IMR-90 (cell line): ENCODE data around the gene GCN1. TPM values are rescaled to one million over a fixed set of nuclear protein-coding genes. Genes with fewer than 3 reads are reported as not detected.

Source experiments
- ATAC-seq: fragments of 200-7000 bp; cut with Tn5 transposase; 2 replicates; pipeline ENCODE4 v1.9.1; 2020; ENCODE audit warnings: low read depth, mild to moderate bottlenecking, moderate library complexity
- BruUV-seq: library from RNA; stranded (reverse); fragments of 400-500 nt; replicated peaks from 2 replicates; lab custom pipeline; 2021; lab: Mats Ljungman, UMichigan
- CTCF ChIA-PET: fragments of 300-600 bp; formaldehyde crosslinking; extraction: SDS; loops from one replicate; lab custom pipeline; 2021; ENCODE audit warnings: antibody characterized with exemption; lab: Yijun Ruan, JAX
- POLR2A ChIA-PET: fragments of 300-600 bp; sonication (Branson Sonifier 250); formaldehyde crosslinking; loops from one replicate; lab custom pipeline; 2022; ENCODE audit warnings: antibody characterized with exemption; ENCODE audit not compliant: unreplicated experiment; lab: Charles Lee
- DNase-seq: peaks from one replicate; pipeline ENCODE4 v3.0.0; 2013
- H2AFZ ChIP-seq: replicated peaks from 2 replicates; pipeline ENCODE3; 2013; ENCODE audit warnings: low read length, mild to moderate bottlenecking; ENCODE audit not compliant: poor library complexity
- H2AK5ac ChIP-seq: 2 replicates; pipeline ENCODE4 v1.6.1; 2013; ENCODE audit warnings: low read depth, low read length, inconsistent platforms
- H2AK9ac ChIP-seq: replicated peaks from 2 replicates; pipeline ENCODE3; 2013; ENCODE audit warnings: mild to moderate bottlenecking, low read depth, low read length, moderate library complexity; ENCODE audit not compliant: poor library complexity
- H2BK120ac ChIP-seq: 2 replicates; pipeline ENCODE4 v1.6.1; 2013; ENCODE audit warnings: low read depth, low read length, inconsistent platforms
- H2BK15ac ChIP-seq: 3 replicates; pipeline ENCODE4 v1.6.1; 2013; ENCODE audit warnings: low read depth, low read length, inconsistent platforms
- H2BK20ac ChIP-seq: 2 replicates; pipeline ENCODE4 v1.6.1; 2013; ENCODE audit warnings: low read depth, mild to moderate bottlenecking, inconsistent platforms, low read length, moderate library complexity
- H2BK5ac ChIP-seq: 2 replicates; pipeline ENCODE4 v1.6.1; 2013; ENCODE audit warnings: mild to moderate bottlenecking, low read depth, low read length, inconsistent platforms; ENCODE audit not compliant: poor library complexity, severe bottlenecking
- H3K14ac ChIP-seq: replicated peaks from 2 replicates; pipeline ENCODE4 v1.6.1; 2013; ENCODE audit warnings: low read depth, low read length, inconsistent platforms
- H3K18ac ChIP-seq: 2 replicates; pipeline ENCODE4 v1.6.1; 2013; ENCODE audit warnings: low read depth, low read length, control low read depth
- H3K23ac ChIP-seq: 2 replicates; pipeline ENCODE4 v1.6.1; 2013; ENCODE audit warnings: low read depth, low read length, inconsistent platforms
- H3K27ac ChIP-seq: 2 replicates; pipeline ENCODE4 v1.5.1; 2013; ENCODE audit warnings: mild to moderate bottlenecking, control low read depth, low read length; ENCODE audit not compliant: insufficient read depth
- H3K27me3 ChIP-seq: 2 replicates; pipeline ENCODE4 v1.6.1; 2013; ENCODE audit warnings: low read length; ENCODE audit not compliant: control insufficient read depth, insufficient read depth
- H3K36me3 ChIP-seq: 2 replicates; pipeline ENCODE4 v1.6.1; 2013; ENCODE audit warnings: low read length, mixed read lengths; ENCODE audit not compliant: control insufficient read depth, insufficient read depth
- H3K4ac ChIP-seq: 2 replicates; pipeline ENCODE4 v1.6.1; 2013; ENCODE audit warnings: low read depth, low read length, inconsistent platforms
- H3K4me1 ChIP-seq: 2 replicates; pipeline ENCODE4 v1.6.1; 2013; ENCODE audit warnings: low read length, mixed read lengths; ENCODE audit not compliant: control insufficient read depth, insufficient read depth
- H3K4me2 ChIP-seq: 2 replicates; pipeline ENCODE4 v1.6.1; 2013; ENCODE audit warnings: low read depth, mild to moderate bottlenecking, control low read depth, low read length, moderate library complexity
- H3K4me3 ChIP-seq: 2 replicates; pipeline ENCODE4 v1.5.1; 2013; ENCODE audit warnings: low read depth, mild to moderate bottlenecking, control low read depth, low read length, moderate library complexity; ENCODE audit not compliant: insufficient read depth
- H3K56ac ChIP-seq: 2 replicates; pipeline ENCODE4 v1.6.1; 2013; ENCODE audit warnings: low read length, inconsistent platforms; ENCODE audit not compliant: insufficient read depth; ENCODE audit errors: extremely low read depth
- H3K79me1 ChIP-seq, 2 experiments: 2 replicates each; pipeline ENCODE4 v1.6.1; 2013; ENCODE audit warnings: low read length in 2 of 2, inconsistent platforms in 1 of 2, low read depth in 1 of 2
- H3K9ac ChIP-seq: 2 replicates; pipeline ENCODE4 v1.6.1; 2013; ENCODE audit warnings: low read depth, low read length, control low read depth
- H3K9me1 ChIP-seq: 2 replicates; pipeline ENCODE4 v1.6.1; 2013; ENCODE audit warnings: low read length, inconsistent platforms; ENCODE audit not compliant: insufficient read depth
- H3K9me3 ChIP-seq: 2 replicates; pipeline ENCODE4 v1.6.1; 2013; ENCODE audit warnings: low read length; ENCODE audit not compliant: control insufficient read depth, insufficient read depth
- H4K20me1 ChIP-seq: 2 replicates; pipeline ENCODE4 v1.6.1; 2013; ENCODE audit warnings: low read length, inconsistent platforms; ENCODE audit not compliant: insufficient read depth
- H4K5ac ChIP-seq: 2 replicates; pipeline ENCODE4 v1.6.1; 2013; ENCODE audit warnings: mild to moderate bottlenecking, low read depth, low read length, control low read depth
- H4K8ac ChIP-seq, 2 experiments: 2 replicates each; pipeline ENCODE4 v1.6.1; 2013; ENCODE audit warnings: low read depth in 2 of 2, low read length in 2 of 2, control low read depth in 1 of 2, inconsistent platforms in 1 of 2
- H4K91ac ChIP-seq: 2 replicates; pipeline ENCODE4 v1.6.1; 2013; ENCODE audit warnings: low read depth, low read length, inconsistent platforms; ENCODE audit not compliant: insufficient read depth
- CTCF ChIP-seq: conservative IDR thresholded peaks from 2 replicates; pipeline ENCODE4 v1.5.1; 2012; ENCODE audit warnings: mild to moderate bottlenecking, low read depth, low read length, improper control_type of control experiment
- MAFK ChIP-seq: IDR thresholded peaks from 2 replicates; pipeline ENCODE4 v1.6.1; 2012; ENCODE audit warnings: low read depth, low read length, improper control_type of control experiment
- NFE2L2 ChIP-seq: fragments of 150-350 bp; IDR thresholded peaks from 2 replicates; pipeline ENCODE4 v1.6.1; 2016; ENCODE audit warnings: low read depth, mild to moderate bottlenecking, low read length
- POLR2A ChIP-seq: IDR thresholded peaks from 2 replicates; pipeline ENCODE4 v1.6.1; 2012; ENCODE audit warnings: mild to moderate bottlenecking, low read depth, low read length
- RAD21 ChIP-seq: IDR thresholded peaks from 2 replicates; pipeline ENCODE4 v1.6.1; 2012; ENCODE audit warnings: low read length, improper control_type of control experiment
- RCOR1 ChIP-seq: IDR thresholded peaks from 2 replicates; pipeline ENCODE4 v1.6.1; 2012; ENCODE audit warnings: mild to moderate bottlenecking, low read length, improper control_type of control experiment; ENCODE audit not compliant: insufficient replicate concordance
- USF2 ChIP-seq: fragments of 150-350 bp; IDR thresholded peaks from 2 replicates; pipeline ENCODE4 v1.6.1; 2017; ENCODE audit warnings: mild to moderate bottlenecking, antibody characterized with exemption, low read length, low read depth
- WGBS, 2 experiments: methylation state at CpG; one replicate each; pipeline versions ENCODE4 v1.1.5 to v1.1.7; 2013; ENCODE audit warnings: missing lambda C conversion rate in 2 of 2; ENCODE audit not compliant: insufficient read length in 1 of 2; ENCODE audit errors: extremely low coverage in 2 of 2; 5-methylcytosine and 5-hydroxymethylcytosine counted together
- dilution Hi-C: fragments of 300-500 bp; cut with HindIII; formaldehyde crosslinking; loops from one replicate; pipeline ENCODE4 v1.14.3; 2018; ENCODE audit warnings: low sequenced_read_pairs; ENCODE audit not compliant: unreplicated experiment
- in situ Hi-C: fragments of 300-500 bp; cut with MboI; formaldehyde crosslinking; loops from 3 replicates; pipeline ENCODE4 v1.14.3; 2019; ENCODE audit warnings: low sequenced_read_pairs, inconsistent platforms, mixed read lengths
- intact Hi-C: fragments of 100-400 bp; cut with micrococcal nuclease; formaldehyde crosslinking; loops from 2 replicates; pipeline ENCODE4 v1.10.0; 2022
- polyA plus RNA-seq, 3 experiments: library from polyadenylated mRNA; depleted of rRNA; stranded (reverse); fragments of >200 nt; gene quantifications; 2 replicates each; pipeline ENCODE4 v1.2.3, GENCODE V29; 2012; ENCODE audit warnings: low replicate concordance in 1 of 3
- total RNA-seq: library from RNA; depleted of rRNA; stranded (reverse); fragments of >200 nt; gene quantifications from 2 replicates; pipeline ENCODE4 v1.2.3, GENCODE V29; 2012
- TF ChIP-seq, protein P1 (sequence below): fragments of 150-350 bp; IDR thresholded peaks from 2 replicates; pipeline ENCODE4 v1.6.1; 2016; ENCODE audit warnings: low read depth, mild to moderate bottlenecking, low read length, moderate library complexity, borderline replicate concordance

The GCN1 gene
- total and polyA plus RNA-seq, 2 of the 4 experiments (the other 2 are of a cell fraction) = 57.8 to 77.6 TPM

- Histone ChIP-seq H4K20me1 (no peaks in the 10 kb centered on the region), H4K91ac (no peak overlapping the region), H2AK9ac (no peak overlapping the region), H3K4me1 (no peaks in the 10 kb centered on the region), H3K27ac (no peak overlapping the region), H4K8ac (no peak overlapping the region), H3K18ac (no peak overlapping the region), H3K9me3 (no peaks in the 10 kb centered on the region), H2BK5ac (no peak overlapping the region), H3K14ac (no peak overlapping the region), H3K9ac (no peak overlapping the region), H3K4me2 (no peak overlapping the region), H3K27me3 (peaks cover 32% of the 10 kb centered on the region), H2BK20ac (no peak overlapping the region), H2AK5ac (no peak overlapping the region), H3K79me1 (no peaks in the 10 kb centered on the region), H4K5ac (no peak overlapping the region), H3K4me3 (no peak overlapping the region), H3K56ac (no peak overlapping the region), H3K9me1 (no peaks in the 10 kb centered on the region), H3K36me3 (no peaks in the 10 kb centered on the region), H3K23ac (no peak overlapping the region), H2AFZ (no peak overlapping the region), H3K4ac (no peak overlapping the region), H2BK15ac (no peak overlapping the region), H2BK120ac (no peak overlapping the region)
- no peak for DNase-seq
- dilution Hi-C loops (no loop called here), intact Hi-C loops (no loop called here), in situ Hi-C loops (no loop called here)
- WGBS, 2 experiments = 60% methylated on average over 2 of the region's 6 CpGs; no CpG with 5 or more reads in 1 of the 2 experiments
- POLR2A ChIA-PET = no interaction called here
- CTCF ChIA-PET = interaction anchor here (1.0 kb wide), 1 partner anchor 10 kb away, joined by 3 read pairs; no protein-coding TSS in a partner anchor
- no TSS peak for BruUV-seq
- no peak for TF ChIP-seq CTCF
- no peak for TF ChIP-seq RCOR1
- no peak for TF ChIP-seq NFE2L2
- no peak for TF ChIP-seq MAFK
- no peak for TF ChIP-seq USF2
- TF ChIP-seq RAD21 = no peak
- TF ChIP-seq, protein P1, sequence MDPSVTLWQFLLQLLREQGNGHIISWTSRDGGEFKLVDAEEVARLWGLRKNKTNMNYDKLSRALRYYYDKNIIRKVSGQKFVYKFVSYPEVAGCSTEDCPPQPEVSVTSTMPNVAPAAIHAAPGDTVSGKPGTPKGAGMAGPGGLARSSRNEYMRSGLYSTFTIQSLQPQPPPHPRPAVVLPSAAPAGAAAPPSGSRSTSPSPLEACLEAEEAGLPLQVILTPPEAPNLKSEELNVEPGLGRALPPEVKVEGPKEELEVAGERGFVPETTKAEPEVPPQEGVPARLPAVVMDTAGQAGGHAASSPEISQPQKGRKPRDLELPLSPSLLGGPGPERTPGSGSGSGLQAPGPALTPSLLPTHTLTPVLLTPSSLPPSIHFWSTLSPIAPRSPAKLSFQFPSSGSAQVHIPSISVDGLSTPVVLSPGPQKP = no peak
- no peak for TF ChIP-seq POLR2A
- ATAC-seq = no peak
Observed at GRCh38 chr12:120077260-120077659, 117.3 kb downstream of the GCN1 start.
